GM23338 (cell line): ENCODE results near the gene CDK14. TPM values are rescaled to one million over a fixed set of nuclear protein-coding genes. Genes with fewer than 3 reads are reported as not detected.

ENCODE experiments used
- ATAC-seq: fragments of 200-7000 bp; cut with Tn5 transposase; 3 replicates; pipeline ENCODE4 v1.9.1; 2020
- DNase-seq: peaks from one replicate; pipeline ENCODE4 v3.0.0-alpha.2; 2015; ENCODE audit warnings: low spot score
- H2AFZ ChIP-seq: fragments of 200-600 bp; sonication (generic); 2 replicates; pipeline ENCODE4 v1.8.0; 2016; ENCODE audit warnings: antibody characterized with exemption, mild to moderate bottlenecking, moderate library complexity
- H3F3A ChIP-seq: fragments of 200-600 bp; sonication (generic); replicated peaks from 2 replicates; pipeline ENCODE4 v1.8.0; 2017; ENCODE audit warnings: antibody characterized with exemption, mixed run types, low read depth
- H3K27ac ChIP-seq: fragments of 200-600 bp; sonication (generic); 2 replicates; pipeline ENCODE4 v1.6.1; 2016; ENCODE audit warnings: low read depth
- H3K27me3 ChIP-seq: fragments of 200-600 bp; sonication (generic); 2 replicates; pipeline ENCODE4 v1.8.0; 2016; ENCODE audit warnings: mild to moderate bottlenecking, mixed run types, moderate library complexity; ENCODE audit not compliant: insufficient read depth
- H3K36me3 ChIP-seq: fragments of 200-600 bp; sonication (generic); 2 replicates; pipeline ENCODE4 v1.8.0; 2016; ENCODE audit warnings: mild to moderate bottlenecking; ENCODE audit not compliant: insufficient read depth
- H3K4me1 ChIP-seq: fragments of 200-600 bp; sonication (generic); 2 replicates; pipeline ENCODE4 v1.8.0; 2016; ENCODE audit warnings: mild to moderate bottlenecking, moderate library complexity; ENCODE audit not compliant: insufficient read depth
- H3K4me2 ChIP-seq: fragments of 200-600 bp; sonication (generic); 2 replicates; pipeline ENCODE4 v1.7.1; 2017; ENCODE audit warnings: mixed run types
- H3K4me3 ChIP-seq: fragments of 200-600 bp; sonication (generic); 2 replicates; pipeline ENCODE4 v1.6.1; 2016; ENCODE audit warnings: mixed run types
- H3K79me2 ChIP-seq: fragments of 200-600 bp; sonication (generic); replicated peaks from 2 replicates; pipeline ENCODE4 v1.8.0; 2017; ENCODE audit warnings: mild to moderate bottlenecking; ENCODE audit not compliant: insufficient read depth
- H3K9me2 ChIP-seq: fragments of 200-600 bp; sonication (generic); 2 replicates; pipeline ENCODE4 v1.8.0; 2017; ENCODE audit not compliant: insufficient read depth
- H4K20me1 ChIP-seq: fragments of 200-600 bp; sonication (generic); replicated peaks from 2 replicates; pipeline ENCODE4 v1.8.0; 2017; ENCODE audit warnings: mild to moderate bottlenecking; ENCODE audit not compliant: insufficient read depth
- H3K27ac Mint-ChIP-seq: 2 replicates; pipeline ENCODE4 v1.8.0; 2020; ENCODE audit warnings: inconsistent platforms, mild to moderate bottlenecking, moderate library complexity, mixed read lengths
- H3K27me3 Mint-ChIP-seq: 3 replicates; pipeline ENCODE4 v1.8.0; 2022; ENCODE audit warnings: low read depth, mild to moderate bottlenecking, moderate library complexity, mixed read lengths, inconsistent platforms; ENCODE audit not compliant: insufficient read depth, poor library complexity
- H3K36me3 Mint-ChIP-seq: 3 replicates; pipeline ENCODE4 v1.8.0; 2021; ENCODE audit warnings: low read depth, mild to moderate bottlenecking, inconsistent platforms, moderate library complexity, mixed read lengths
- H3K4me1 Mint-ChIP-seq: 3 replicates; pipeline ENCODE4 v1.8.0; 2020; ENCODE audit warnings: mild to moderate bottlenecking, inconsistent platforms, mixed read lengths
- H3K4me3 Mint-ChIP-seq: 3 replicates; pipeline ENCODE4 v1.8.0; 2021; ENCODE audit warnings: moderate library complexity, mild to moderate bottlenecking, inconsistent platforms, mixed read lengths
- H3K9me3 Mint-ChIP-seq: 3 replicates; pipeline ENCODE4 v1.8.0; 2020; ENCODE audit warnings: moderate library complexity, mild to moderate bottlenecking, inconsistent platforms, mixed read lengths
- CREB1 ChIP-seq: fragments of 250-450 bp; sonication (Bioruptor Pico); IDR thresholded peaks from 2 replicates; pipeline ENCODE4 v1.5.0; 2020; ENCODE audit warnings: low read depth, mild to moderate bottlenecking, moderate library complexity
- CTCF ChIP-seq, 2 experiments: fragments of 200-600 bp in 1 of 2; sonication (generic) in 1 of 2; conservative IDR thresholded peaks; 2 replicates each; pipeline versions ENCODE4 v1.5.1 to v1.6.1; 2016 to 2017; ENCODE audit warnings: antibody characterized with exemption in 2 of 2, low read depth in 2 of 2, mild to moderate bottlenecking in 2 of 2, moderate library complexity in 1 of 2
- EZH2 ChIP-seq: fragments of 200-600 bp; sonication (generic); IDR thresholded peaks from one replicate; pipeline ENCODE4 v1.8.0; 2017; ENCODE audit warnings: antibody characterized with exemption, mild to moderate bottlenecking, low read depth; ENCODE audit not compliant: unreplicated experiment
- JUNB ChIP-seq: IDR thresholded peaks from one replicate; pipeline ENCODE4 v1.6.1; 2016; ENCODE audit warnings: antibody characterized with exemption; ENCODE audit not compliant: unreplicated experiment
- NANOG ChIP-seq: IDR thresholded peaks from 2 replicates; pipeline ENCODE4 v1.6.1; 2016; ENCODE audit warnings: antibody characterized with exemption, borderline replicate concordance
- POLR2AphosphoS5 ChIP-seq: IDR thresholded peaks from 2 replicates; pipeline ENCODE4 v1.6.1; 2016; ENCODE audit warnings: antibody characterized with exemption, low read depth
- REST ChIP-seq: IDR thresholded peaks from one replicate; pipeline ENCODE4 v1.6.1; 2018; ENCODE audit warnings: antibody characterized with exemption; ENCODE audit not compliant: unreplicated experiment
- ZNF114 ChIP-seq: fragments of 250-450 bp; sonication (Bioruptor Pico); IDR thresholded peaks from 2 replicates; pipeline ENCODE4 v1.5.0; 2020; ENCODE audit warnings: mild to moderate bottlenecking, moderate library complexity
- ZNF331 ChIP-seq: fragments of 250-450 bp; sonication (Bioruptor Pico); IDR thresholded peaks from 2 replicates; pipeline ENCODE4 v1.5.0; 2020; ENCODE audit warnings: low read depth, mild to moderate bottlenecking, moderate library complexity
- polyA plus RNA-seq: library from polyadenylated mRNA; unstranded; fragments of >200 nt; fragmentation: Nextera tagmentation; extraction: Ambion mirVana; gene quantifications from 2 replicates; pipeline ENCODE4 v1.2.1, GENCODE V29; 2016
- total RNA-seq: library from RNA; depleted of rRNA; stranded (reverse); fragments of >200 nt; shearing (Covaris generic); gene quantifications from 2 replicates; pipeline ENCODE4 v1.2.3, GENCODE V29; 2014
- TF ChIP-seq, protein P1 (sequence below): IDR thresholded peaks from 2 replicates; pipeline ENCODE4 v1.6.1; 2016; ENCODE audit warnings: antibody characterized with exemption

Gene CDK14
- total and polyA plus RNA-seq, 2 experiments from 2014 or later = 11.2 to 24.0 TPM

DNA sequence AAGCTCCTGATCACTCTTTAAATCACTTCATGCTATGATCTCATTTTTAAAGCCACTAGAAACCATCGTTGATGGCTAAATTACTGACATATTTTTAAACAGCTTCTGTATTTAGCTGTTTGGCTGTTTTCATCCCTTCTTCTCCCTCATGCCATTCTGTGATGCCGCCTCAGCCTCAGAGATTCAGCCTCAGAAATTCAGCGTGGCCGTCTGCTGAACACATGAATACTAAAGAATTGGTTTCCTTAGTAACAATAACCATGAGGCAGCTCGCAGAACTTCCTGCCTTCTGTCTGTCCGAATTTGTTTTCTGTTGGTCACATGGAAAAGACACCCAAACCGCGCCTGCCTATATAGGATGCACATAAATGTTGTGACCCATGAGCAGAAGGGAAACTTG is 637.1 kb downstream of the CDK14 start (continued):
- TF ChIP-seq REST (no peak), CTCF (conservative IDR thresholded peaks at IDR 0.05; ENCODE audit: low read depth in 2 of 2) (no peak), NANOG (no peak), CREB1 (CRISPR knock-in tag) (no peak), JUNB (no peak)

GRCh38 chr7:91235211-91235832 is 639.2 kb downstream of the CDK14 start:
- H3K4me2 ChIP-seq = no peak overlapping the region
- H3K4me1 Mint-ChIP-seq = peaks cover 10% of the 10 kb centered on the region; the same call in 2 of the 3 replicates

More at GRCh38 chr7:91235211-91235832, 639.2 kb downstream of the CDK14 start:
- TF ChIP-seq EZH2 (no peak), ZNF331 (CRISPR knock-in tag) (no peak), NANOG (no peak), JUNB (no peak), CREB1 (CRISPR knock-in tag) (no peak), POLR2AphosphoS5 (no peak), ZNF114 (CRISPR knock-in tag) (no peak), CTCF (conservative IDR thresholded peaks at IDR 0.05; ENCODE audit: low read depth in 2 of 2) (no peak)
- TF ChIP-seq, protein P1, sequence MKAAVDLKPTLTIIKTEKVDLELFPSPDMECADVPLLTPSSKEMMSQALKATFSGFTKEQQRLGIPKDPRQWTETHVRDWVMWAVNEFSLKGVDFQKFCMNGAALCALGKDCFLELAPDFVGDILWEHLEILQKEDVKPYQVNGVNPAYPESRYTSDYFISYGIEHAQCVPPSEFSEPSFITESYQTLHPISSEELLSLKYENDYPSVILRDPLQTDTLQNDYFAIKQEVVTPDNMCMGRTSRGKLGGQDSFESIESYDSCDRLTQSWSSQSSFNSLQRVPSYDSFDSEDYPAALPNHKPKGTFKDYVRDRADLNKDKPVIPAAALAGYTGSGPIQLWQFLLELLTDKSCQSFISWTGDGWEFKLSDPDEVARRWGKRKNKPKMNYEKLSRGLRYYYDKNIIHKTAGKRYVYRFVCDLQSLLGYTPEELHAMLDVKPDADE = no peak
- DNase-seq (no peak), ATAC-seq (no peak)
- Mint-ChIP-seq H3K27me3 (no peaks in the 10 kb centered on the region), H3K27ac (no peak overlapping the region), H3K36me3 (no peaks in the 10 kb centered on the region), H3K4me3 (no peak overlapping the region), H3K9me3 (no peaks in the 10 kb centered on the region)
- Histone ChIP-seq H3K36me3 (no peaks in the 10 kb centered on the region), H3K4me3 (no peak overlapping the region), H3K79me2 (no peaks in the 10 kb centered on the region), H3K9me2 (no peaks in the 10 kb centered on the region), H3K27ac (no peak overlapping the region), H3F3A (no peaks in the 10 kb centered on the region), H3K27me3 (no peaks in the 10 kb centered on the region), H3K4me1 (no peaks in the 10 kb centered on the region; the same call in 1 of the 2 replicates), H2AFZ (no peak overlapping the region), H4K20me1 (no peaks in the 10 kb centered on the region)
